Natural killer cell (primary cell): Measurements from ENCODE around the gene SLC39A11. TPM values are rescaled to one million over a fixed set of nuclear protein-coding genes. Genes with fewer than 3 reads are reported as not detected.

ENCODE experiments used
- ATAC-seq, 3 donors: fragments of 150-1000 bp in 2 of 3; fragments of 200-7000 bp in 1 of 3; cut with Tn5 transposase; 1 replicate in 1 of 3; 2 replicates in 2 of 3; pipeline ENCODE4 v1.10.0; 2021; ENCODE audit warnings: mild to moderate bottlenecking in 2 of 3, moderate library complexity in 2 of 3
- DNase-seq, 2 donors: peaks; one replicate each; pipeline versions ENCODE4 v3.0.0 to v3.0.0-alpha.2; 2013 to 2021; ENCODE audit warnings: mixed read lengths in 1 of 2
- H3K27ac ChIP-seq: one replicate; pipeline ENCODE4 v1.5.1; 2013; ENCODE audit warnings: mild to moderate bottlenecking, low read length
- H3K27me3 ChIP-seq: one replicate; pipeline ENCODE4 v1.6.1; 2013; ENCODE audit warnings: low read length; ENCODE audit not compliant: control insufficient read depth, insufficient read depth
- H3K36me3 ChIP-seq: one replicate; pipeline ENCODE4 v1.6.1; 2013; ENCODE audit warnings: low read length; ENCODE audit not compliant: control insufficient read depth, insufficient read depth
- H3K4me1 ChIP-seq: one replicate; pipeline ENCODE4 v1.6.1; 2013; ENCODE audit warnings: low read length; ENCODE audit not compliant: control insufficient read depth, insufficient read depth
- H3K4me3 ChIP-seq: one replicate; pipeline ENCODE4 v1.5.1; 2013; ENCODE audit warnings: low read length
- H3K9me3 ChIP-seq: one replicate; pipeline ENCODE4 v1.6.1; 2013; ENCODE audit warnings: low read length; ENCODE audit not compliant: control insufficient read depth, insufficient read depth
- H3K27ac Mint-ChIP-seq, 2 donors: one replicate each; pipeline ENCODE4 v1.8.0; 2022; ENCODE audit warnings: mild to moderate bottlenecking in 2 of 2, mixed read lengths in 2 of 2, moderate library complexity in 1 of 2
- H3K27me3 Mint-ChIP-seq, 2 donors: one replicate each; pipeline ENCODE4 v1.8.0; 2022; ENCODE audit warnings: low read depth in 2 of 2, mixed read lengths in 2 of 2
- H3K36me3 Mint-ChIP-seq: one replicate; pipeline ENCODE4 v1.8.0; 2022; ENCODE audit warnings: mixed read lengths
- H3K4me1 Mint-ChIP-seq, 2 donors: one replicate each; pipeline ENCODE4 v1.8.0; 2022; ENCODE audit warnings: mixed read lengths in 2 of 2
- H3K4me3 Mint-ChIP-seq: one replicate; pipeline ENCODE4 v1.8.0; 2022; ENCODE audit warnings: mild to moderate bottlenecking, moderate library complexity, mixed read lengths
- H3K9me3 Mint-ChIP-seq, 2 donors: one replicate each; pipeline ENCODE4 v1.8.0; 2022; ENCODE audit warnings: mixed read lengths in 2 of 2
- CTCF ChIP-seq: fragments of 200-600 bp; IDR thresholded peaks from one replicate; pipeline ENCODE4 v1.8.0; 2022; ENCODE audit warnings: antibody characterized with exemption
- WGBS: methylation state at CpG from one replicate; pipeline ENCODE4 v1.1.7; 2013; ENCODE audit warnings: missing lambda C conversion rate; ENCODE audit not compliant: insufficient coverage; 5-methylcytosine and 5-hydroxymethylcytosine counted together
- intact Hi-C: fragments of 100-400 bp; cut with micrococcal nuclease; formaldehyde crosslinking; loops from one replicate; pipeline ENCODE4 v1.14.2; 2022
- total RNA-seq, 4 donors: library from RNA; stranded (reverse); fragments of 120-200 nt in 1 of 4; gene quantifications; one replicate each; pipeline versions ENCODE4 v1.2.3 to v1.2.4, GENCODE V29; 2013 to 2022

The SLC39A11 gene
- total RNA-seq, 3 donors from 2014 or later (not counting 1 experiment from before 2014, with no cell fraction given): 32.6 to 44.9 (median 39.4) TPM

- no peaks in the 10 kb centered on the region for H3K4me1 Mint-ChIP-seq
- peaks cover 0 to 8% of the 10 kb centered on the region in 2 donors for H3K9me3 Mint-ChIP-seq
- H3K27me3 Mint-ChIP-seq: peaks cover 4% of the 10 kb centered on the region in 2 donors
Measured at GRCh38 chr17:72606656-72607055, 485.8 kb downstream of the SLC39A11 start.

GRCh38 chr17:72605543-72605942, 486.9 kb downstream of the SLC39A11 start:
- DNase-seq: no peak
- TF ChIP-seq CTCF: no peak

More at GRCh38 chr17:72606656-72607055, 485.8 kb downstream of the SLC39A11 start:
- Histone ChIP-seq H3K4me1 (no peaks in the 10 kb centered on the region), H3K4me3 (no peak overlapping the region), H3K36me3 (no peaks in the 10 kb centered on the region), H3K27me3 (no peaks in the 10 kb centered on the region), H3K9me3 (no peaks in the 10 kb centered on the region), H3K27ac (no peak overlapping the region)
- no peak for ATAC-seq
- intact Hi-C loops: no loop called here
- no peak for DNase-seq
- H3K27ac Mint-ChIP-seq: no peak overlapping the region
- no peaks in the 10 kb centered on the region for H3K36me3 Mint-ChIP-seq
- no peak for TF ChIP-seq CTCF
- H3K4me3 Mint-ChIP-seq: no peak overlapping the region

GRCh38 chr17:72604518-72604917, 488.0 kb downstream of the SLC39A11 start:
- no peak for TF ChIP-seq CTCF
- Histone ChIP-seq H3K27me3 (no peaks in the 10 kb centered on the region), H3K27ac (no peak overlapping the region), H3K9me3 (no peaks in the 10 kb centered on the region), H3K4me3 (no peak overlapping the region), H3K4me1 (no peaks in the 10 kb centered on the region), H3K36me3 (no peaks in the 10 kb centered on the region)
- peaks cover 20 to 24% of the 10 kb centered on the region in 2 donors for H3K27me3 Mint-ChIP-seq
- intact Hi-C loops: no loop called here
- no peaks in the 10 kb centered on the region for H3K4me1 Mint-ChIP-seq
- WGBS: 88% methylated on average over 11 of the region's 11 CpGs
- no peaks in the 10 kb centered on the region for H3K36me3 Mint-ChIP-seq
- DNase-seq (no peak), ATAC-seq (no peak)
- no peak overlapping the region for H3K27ac Mint-ChIP-seq
- H3K9me3 Mint-ChIP-seq: peaks cover 0 to 8% of the 10 kb centered on the region in 2 donors
- no peak overlapping the region for H3K4me3 Mint-ChIP-seq

More at GRCh38 chr17:72605543-72605942, 486.9 kb downstream of the SLC39A11 start:
- 75% methylated on average over 1 of the region's 1 CpG for WGBS
- no peak overlapping the region for H3K4me3 Mint-ChIP-seq
- Histone ChIP-seq H3K4me1 (no peaks in the 10 kb centered on the region), H3K4me3 (no peak overlapping the region), H3K27ac (no peak overlapping the region), H3K9me3 (no peaks in the 10 kb centered on the region), H3K36me3 (no peaks in the 10 kb centered on the region), H3K27me3 (no peaks in the 10 kb centered on the region)
- H3K27me3 Mint-ChIP-seq: peaks cover 13 to 14% of the 10 kb centered on the region in 2 donors
- ATAC-seq: no peak
- intact Hi-C loops: no loop called here
- peaks cover 0 to 8% of the 10 kb centered on the region in 2 donors for H3K9me3 Mint-ChIP-seq
- H3K27ac Mint-ChIP-seq: no peak overlapping the region
- H3K36me3 Mint-ChIP-seq: no peaks in the 10 kb centered on the region
- no peaks in the 10 kb centered on the region for H3K4me1 Mint-ChIP-seq
